LNCaP clone FGC (cell line): ENCODE measurements around the gene NECTIN1.

Source experiments
- DNase-seq: peaks from one replicate; pipeline ENCODE4 v3.0.0-alpha.2; 2011; ENCODE audit warnings: low read depth
- H3K4me3 ChIP-seq: 2 replicates; pipeline ENCODE4 v1.5.1; 2011; ENCODE audit warnings: mild to moderate bottlenecking, low read depth, low read length, control low read depth
- TF ChIP-seq, protein P1 (sequence below): IDR thresholded peaks from 2 replicates; pipeline ENCODE4 v1.5.1; 2012; ENCODE audit warnings: mild to moderate bottlenecking; ENCODE audit not compliant: control insufficient read depth, insufficient read depth; ENCODE audit errors: extremely low read depth

The NECTIN1 gene

DNA sequence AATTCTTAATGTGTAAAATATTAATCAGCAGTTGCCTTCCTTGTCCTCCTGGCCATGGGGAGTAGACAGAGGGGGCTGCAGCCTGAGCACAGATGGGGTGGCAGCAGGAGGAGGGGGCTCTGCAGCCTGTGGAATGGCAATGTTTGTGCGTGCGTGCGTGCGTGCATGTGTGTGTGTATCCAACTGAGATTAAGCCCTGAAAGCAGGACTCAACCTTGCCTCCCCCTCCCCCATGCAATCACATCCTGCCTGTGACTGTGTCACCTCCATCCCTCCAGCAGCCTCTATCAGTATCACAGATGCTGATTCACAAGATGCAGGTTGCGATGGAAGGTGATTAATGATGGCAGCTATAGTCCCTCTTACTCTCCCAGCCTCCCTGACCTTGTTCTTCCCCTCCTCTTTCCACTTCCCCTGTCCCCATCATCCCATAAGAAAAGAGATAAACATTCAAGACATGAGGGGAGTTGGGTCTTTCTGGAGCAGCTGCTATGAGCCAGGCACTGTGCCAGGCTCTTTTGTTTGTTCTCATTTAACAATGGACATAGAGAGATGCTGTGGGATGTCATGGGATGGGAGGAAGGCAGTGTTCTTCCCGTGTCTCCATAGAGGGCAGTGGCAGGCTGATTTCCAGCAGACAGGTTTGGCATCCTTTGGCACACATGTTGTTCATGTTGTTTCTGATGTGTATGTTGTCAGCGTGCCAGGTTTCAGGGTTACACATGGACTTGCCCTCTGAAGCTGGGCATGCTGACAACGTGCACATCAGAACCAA is 43.8 kb upstream of the NECTIN1 start:
- DNase-seq = peak; percentile 32
- H3K4me3 ChIP-seq = no peak overlapping the region
- TF ChIP-seq, protein P1, sequence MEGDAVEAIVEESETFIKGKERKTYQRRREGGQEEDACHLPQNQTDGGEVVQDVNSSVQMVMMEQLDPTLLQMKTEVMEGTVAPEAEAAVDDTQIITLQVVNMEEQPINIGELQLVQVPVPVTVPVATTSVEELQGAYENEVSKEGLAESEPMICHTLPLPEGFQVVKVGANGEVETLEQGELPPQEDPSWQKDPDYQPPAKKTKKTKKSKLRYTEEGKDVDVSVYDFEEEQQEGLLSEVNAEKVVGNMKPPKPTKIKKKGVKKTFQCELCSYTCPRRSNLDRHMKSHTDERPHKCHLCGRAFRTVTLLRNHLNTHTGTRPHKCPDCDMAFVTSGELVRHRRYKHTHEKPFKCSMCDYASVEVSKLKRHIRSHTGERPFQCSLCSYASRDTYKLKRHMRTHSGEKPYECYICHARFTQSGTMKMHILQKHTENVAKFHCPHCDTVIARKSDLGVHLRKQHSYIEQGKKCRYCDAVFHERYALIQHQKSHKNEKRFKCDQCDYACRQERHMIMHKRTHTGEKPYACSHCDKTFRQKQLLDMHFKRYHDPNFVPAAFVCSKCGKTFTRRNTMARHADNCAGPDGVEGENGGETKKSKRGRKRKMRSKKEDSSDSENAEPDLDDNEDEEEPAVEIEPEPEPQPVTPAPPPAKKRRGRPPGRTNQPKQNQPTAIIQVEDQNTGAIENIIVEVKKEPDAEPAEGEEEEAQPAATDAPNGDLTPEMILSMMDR = no peak

DNA sequence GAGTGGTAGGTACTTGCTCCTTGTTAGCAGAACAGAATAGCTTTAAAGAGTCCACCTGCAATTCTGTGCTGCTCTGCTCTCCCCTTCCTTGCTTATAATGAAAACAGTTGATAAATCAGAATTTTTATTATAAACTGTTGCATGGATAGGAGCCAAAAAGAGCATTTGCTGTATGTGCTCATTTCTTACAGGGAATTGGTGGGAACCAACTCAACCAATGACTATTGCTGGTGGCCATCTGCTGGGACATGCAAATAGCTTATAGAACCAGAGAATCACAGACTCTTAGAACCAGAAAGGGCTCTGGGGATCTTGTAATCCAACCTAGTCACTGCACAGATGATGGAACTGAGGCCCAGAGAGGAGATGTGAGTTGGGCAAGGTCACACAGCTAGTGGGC is 43.1 kb upstream of the NECTIN1 start:
- TF ChIP-seq, protein P1 = no peak
- DNase-seq = no peak
- H3K4me3 ChIP-seq = no peak overlapping the region

DNA sequence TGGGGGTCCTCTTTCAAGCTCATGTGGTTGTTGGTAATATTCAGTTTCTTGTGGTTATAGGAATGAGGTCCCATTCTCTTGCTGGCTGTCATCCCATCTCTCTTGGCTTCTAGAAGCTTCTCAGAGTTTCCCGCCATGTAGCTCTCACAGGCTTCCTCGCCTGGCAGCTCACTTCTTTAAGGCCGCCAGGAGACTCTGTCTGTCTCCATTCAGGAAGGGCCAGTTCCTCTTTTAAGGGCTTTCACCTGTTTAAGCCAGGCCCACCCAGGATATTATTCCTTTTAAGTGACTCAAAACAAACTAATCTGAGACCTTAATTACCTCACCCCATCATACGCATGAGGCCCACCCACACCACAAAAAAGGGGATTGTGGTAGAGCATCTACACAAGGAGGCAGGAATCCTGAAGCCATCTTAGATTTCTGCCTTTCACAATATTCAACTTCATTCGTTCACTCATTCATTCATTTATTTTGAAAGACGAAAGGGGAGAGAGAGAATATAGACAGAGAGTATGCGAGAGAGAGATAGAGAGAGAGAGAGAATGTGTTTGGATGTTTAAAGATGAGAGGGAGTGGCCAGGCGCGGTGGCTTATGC is 42.3 kb upstream of the NECTIN1 start:
- no peak overlapping the region for H3K4me3 ChIP-seq
- TF ChIP-seq, protein P1 = no peak
- DNase-seq = no peak

DNA sequence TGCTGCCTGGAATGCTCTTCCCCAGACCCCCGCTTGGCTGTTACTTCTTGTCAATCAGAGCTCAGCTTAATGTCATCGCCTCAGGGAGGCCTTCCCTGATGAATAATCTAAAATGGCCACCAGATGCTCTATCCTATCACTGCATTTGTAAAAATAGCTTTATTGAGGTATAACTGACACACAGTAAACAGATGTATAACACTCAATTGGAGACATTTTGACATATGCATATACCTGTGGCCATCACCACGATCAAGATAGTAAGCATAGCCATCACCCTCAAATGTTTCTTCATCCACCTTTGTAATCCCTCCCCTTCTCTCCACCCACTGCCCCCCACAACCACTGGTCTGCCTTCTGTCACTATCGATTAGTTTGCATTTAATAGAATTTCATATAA is 36.6 kb upstream of the NECTIN1 start:
- DNase-seq = no peak
- H3K4me3 ChIP-seq = no peak overlapping the region
- TF ChIP-seq, protein P1 = no peak

DNA sequence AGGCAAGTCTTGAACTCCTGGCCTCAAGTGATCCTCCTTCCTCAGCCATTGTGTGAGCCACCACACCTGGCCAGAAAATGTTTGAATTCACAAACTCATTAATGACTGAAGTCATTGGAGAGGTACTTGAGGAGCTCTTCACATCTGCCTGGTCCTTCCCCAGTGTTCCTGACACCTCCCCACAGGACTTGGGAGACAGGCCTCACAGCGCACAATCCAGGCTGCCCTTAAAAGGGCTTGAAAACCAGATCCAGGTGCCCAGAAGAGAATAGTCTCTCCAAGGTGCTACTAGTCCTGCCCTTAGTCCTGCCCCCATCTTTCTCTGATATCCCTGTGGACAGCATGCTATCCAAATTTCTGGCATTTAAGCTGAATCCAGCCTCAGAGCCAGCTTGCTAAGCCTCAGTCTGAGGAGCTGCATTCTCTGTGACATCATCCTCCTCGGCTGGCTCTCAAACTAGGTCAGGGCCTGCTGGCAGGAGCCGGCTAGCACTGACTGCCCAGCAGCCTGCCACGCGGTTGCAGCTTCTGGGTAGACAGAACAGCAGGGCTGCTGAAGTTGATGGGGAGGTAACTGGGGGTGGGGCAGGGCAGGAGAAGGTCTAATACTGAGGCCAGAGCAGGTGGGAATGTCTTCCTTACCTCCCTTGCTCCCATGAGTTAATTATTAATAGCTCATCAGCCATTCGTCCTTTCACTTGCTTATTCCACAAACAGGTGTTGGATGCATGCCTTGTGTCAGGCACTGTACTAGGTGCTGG is 35.3 kb upstream of the NECTIN1 start:
- H3K4me3 ChIP-seq = no peak overlapping the region
- DNase-seq = no peak
- TF ChIP-seq, protein P1 = no peak

DNA sequence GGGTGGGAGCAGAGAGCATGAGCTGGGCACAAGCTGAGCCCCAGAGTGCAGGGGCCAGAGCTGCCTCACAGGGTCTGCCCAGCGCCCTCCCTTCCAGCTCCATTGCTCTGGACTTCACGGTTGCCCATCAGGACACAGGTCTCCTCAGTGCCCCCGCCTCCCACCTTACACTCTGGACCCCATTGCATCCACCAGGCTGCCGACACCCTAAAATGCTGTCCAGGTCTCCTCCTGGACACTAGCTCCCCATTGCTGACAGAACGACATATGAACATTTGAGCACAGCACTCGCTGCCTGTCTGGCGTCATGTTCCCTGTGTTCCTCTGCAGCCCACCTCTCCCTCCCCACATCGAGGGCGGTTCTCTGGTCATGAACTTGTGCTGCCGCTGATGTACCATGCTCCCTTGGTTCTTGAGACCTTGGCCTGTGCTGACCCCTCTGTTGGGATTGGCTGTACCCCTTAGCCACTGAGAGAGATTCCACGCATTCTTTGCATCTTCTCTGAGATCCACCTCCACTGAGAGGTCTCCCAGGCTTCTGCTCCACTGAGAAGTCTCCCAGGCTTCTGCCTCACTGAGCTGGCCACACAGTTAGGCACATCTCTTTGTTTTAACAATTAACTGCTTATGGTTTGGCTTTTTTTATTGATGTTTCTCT is 34.2 kb upstream of the NECTIN1 start:
- DNase-seq = no peak
- H3K4me3 ChIP-seq = no peak overlapping the region
- TF ChIP-seq, protein P1 = no peak
